ENCODE measurements around the gene SLC30A10. TPM values are rescaled to one million over a fixed set of nuclear protein-coding genes. Genes with fewer than 3 reads are reported as not detected.

SLC30A10 gene
- total RNA-seq, 2 donors from 2014 or later = 0.09 TPM; not detected in 1

DNA sequence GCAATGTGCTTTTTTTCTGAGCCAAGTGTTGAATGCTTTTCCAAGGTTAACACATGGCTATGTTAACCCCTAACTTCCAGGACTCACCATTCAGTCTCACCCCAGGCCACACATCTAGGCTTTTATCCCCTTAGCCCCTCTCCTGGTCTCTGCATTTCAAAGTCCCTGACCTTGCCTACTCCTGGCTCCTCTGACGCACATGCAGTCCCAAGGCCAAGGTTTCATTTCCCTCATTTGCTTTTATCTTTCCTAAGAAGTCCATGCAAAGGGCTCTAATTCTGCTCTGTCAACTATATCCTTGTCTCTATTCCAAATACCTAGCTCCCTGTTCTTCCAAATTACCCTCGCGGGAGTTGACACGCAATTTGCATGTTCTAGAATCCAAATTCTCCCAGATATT, 25.4 kb downstream of the SLC30A10 start:
- DNase-seq = no peak

DNA sequence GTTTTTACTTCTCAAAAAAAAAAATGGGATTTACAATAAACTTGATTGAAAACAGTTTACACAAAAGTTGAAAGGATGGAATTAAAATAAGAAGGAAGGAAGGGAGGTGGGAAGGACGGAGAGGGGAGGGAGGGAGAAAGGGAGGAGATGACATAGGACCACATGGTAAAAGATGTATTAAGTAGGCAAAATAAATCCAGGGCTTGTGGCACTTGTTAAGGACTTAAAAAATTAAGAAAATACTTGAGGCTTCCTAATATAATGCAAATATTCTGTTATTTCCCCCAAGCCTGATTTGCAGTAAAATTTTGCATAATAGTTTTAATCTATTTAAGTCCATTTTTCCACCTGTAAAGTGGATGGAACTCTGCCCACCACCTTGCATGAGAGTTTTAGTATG, 27.5 kb downstream of the SLC30A10 start:
- no peaks in the 10 kb centered on the region for H3K36me3 ChIP-seq (ENCODE audit: control insufficient read depth, insufficient read depth, low read length)
- no peak overlapping the region for H3K4me3 ChIP-seq (ENCODE audit: low read length)
- TF ChIP-seq, protein P1, sequence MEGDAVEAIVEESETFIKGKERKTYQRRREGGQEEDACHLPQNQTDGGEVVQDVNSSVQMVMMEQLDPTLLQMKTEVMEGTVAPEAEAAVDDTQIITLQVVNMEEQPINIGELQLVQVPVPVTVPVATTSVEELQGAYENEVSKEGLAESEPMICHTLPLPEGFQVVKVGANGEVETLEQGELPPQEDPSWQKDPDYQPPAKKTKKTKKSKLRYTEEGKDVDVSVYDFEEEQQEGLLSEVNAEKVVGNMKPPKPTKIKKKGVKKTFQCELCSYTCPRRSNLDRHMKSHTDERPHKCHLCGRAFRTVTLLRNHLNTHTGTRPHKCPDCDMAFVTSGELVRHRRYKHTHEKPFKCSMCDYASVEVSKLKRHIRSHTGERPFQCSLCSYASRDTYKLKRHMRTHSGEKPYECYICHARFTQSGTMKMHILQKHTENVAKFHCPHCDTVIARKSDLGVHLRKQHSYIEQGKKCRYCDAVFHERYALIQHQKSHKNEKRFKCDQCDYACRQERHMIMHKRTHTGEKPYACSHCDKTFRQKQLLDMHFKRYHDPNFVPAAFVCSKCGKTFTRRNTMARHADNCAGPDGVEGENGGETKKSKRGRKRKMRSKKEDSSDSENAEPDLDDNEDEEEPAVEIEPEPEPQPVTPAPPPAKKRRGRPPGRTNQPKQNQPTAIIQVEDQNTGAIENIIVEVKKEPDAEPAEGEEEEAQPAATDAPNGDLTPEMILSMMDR (conservative IDR thresholded peaks at IDR 0.05) = no peak
- no peaks in the 10 kb centered on the region for H3K9me3 ChIP-seq (ENCODE audit: control insufficient read depth, low read length)
- H3K27me3 Mint-ChIP-seq (ENCODE audit: insufficient read depth) = no peaks in the 10 kb centered on the region
- no peak overlapping the region for H3K9ac ChIP-seq (ENCODE audit: extremely low read depth, low read length, poor library complexity, severe bottlenecking)
- WGBS, 2 experiments (ENCODE audit: insufficient coverage in 1 of 2, insufficient read length in 1 of 2) = no CpG with 5 or more reads among the region's 1 CpG
- no peak overlapping the region for H3K27ac Mint-ChIP-seq
- H3K36me3 Mint-ChIP-seq (ENCODE audit: low read depth) = no peaks in the 10 kb centered on the region
- no peak overlapping the region for H3K27ac ChIP-seq (ENCODE audit: low read depth, low read length)
- H3K4me3 Mint-ChIP-seq = no peak overlapping the region
- peaks cover under 1% of the 10 kb centered on the region for H3K4me1 ChIP-seq (ENCODE audit: control insufficient read depth, insufficient read depth, low read length)
- H3K27me3 ChIP-seq (ENCODE audit: control insufficient read depth, insufficient read depth, low read length, poor library complexity, severe bottlenecking) = no peaks in the 10 kb centered on the region
- DNase-seq = no peak
- peaks cover 17% of the 10 kb centered on the region for H3K4me1 Mint-ChIP-seq
- H3K9me3 Mint-ChIP-seq = no peaks in the 10 kb centered on the region

More for the DNA sequence above, 25.4 kb downstream of the SLC30A10 start:
- H3K4me3 Mint-ChIP-seq = no peak overlapping the region
- H3K4me1 Mint-ChIP-seq = peaks cover 8% of the 10 kb centered on the region
- Histone ChIP-seq H3K4me1 (ENCODE audit: control insufficient read depth, insufficient read depth, low read length) (no peaks in the 10 kb centered on the region), H3K4me3 (ENCODE audit: low read length) (no peak overlapping the region), H3K27me3 (ENCODE audit: control insufficient read depth, insufficient read depth, low read length, poor library complexity, severe bottlenecking) (no peaks in the 10 kb centered on the region), H3K27ac (ENCODE audit: low read depth, low read length) (no peak overlapping the region), H3K36me3 (ENCODE audit: control insufficient read depth, insufficient read depth, low read length) (no peaks in the 10 kb centered on the region), H3K9me3 (ENCODE audit: control insufficient read depth, low read length) (no peaks in the 10 kb centered on the region), H3K9ac (ENCODE audit: extremely low read depth, low read length, poor library complexity, severe bottlenecking) (no peak overlapping the region)
- TF ChIP-seq, protein P1 (conservative IDR thresholded peaks at IDR 0.05) = no peak
- 96 to 100% methylated on average over 1 to 4 of the region's 4 CpGs for WGBS, 2 experiments (ENCODE audit: insufficient coverage in 1 of 2, insufficient read length in 1 of 2)
- H3K36me3 Mint-ChIP-seq (ENCODE audit: low read depth) = no peaks in the 10 kb centered on the region
- H3K27me3 Mint-ChIP-seq (ENCODE audit: insufficient read depth) = peaks cover 2% of the 10 kb centered on the region
- H3K9me3 Mint-ChIP-seq = no peaks in the 10 kb centered on the region
- no peak overlapping the region for H3K27ac Mint-ChIP-seq

DNA sequence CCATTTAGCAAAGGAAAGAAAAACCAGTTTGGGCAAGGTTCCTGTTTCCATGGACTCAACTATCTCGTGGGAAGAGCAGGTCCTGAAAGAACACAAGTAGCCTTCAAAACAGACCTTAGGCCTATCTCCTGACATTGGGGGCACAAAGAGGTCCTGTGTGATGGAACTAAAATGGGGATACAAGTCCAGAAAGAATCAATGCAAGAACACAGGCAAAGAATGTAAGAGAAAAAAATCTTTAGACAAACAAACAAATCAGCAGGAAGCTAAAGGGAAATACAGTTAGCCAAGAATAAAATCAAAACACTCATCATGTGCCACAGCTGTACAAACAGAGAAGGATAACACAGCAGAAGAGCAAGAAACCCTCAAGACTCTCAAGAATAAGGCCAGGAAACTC, 28.2 kb downstream of the SLC30A10 start:
- H3K27me3 Mint-ChIP-seq (ENCODE audit: insufficient read depth) = no peaks in the 10 kb centered on the region
- no peaks in the 10 kb centered on the region for H3K36me3 ChIP-seq (ENCODE audit: control insufficient read depth, insufficient read depth, low read length)
- H3K36me3 Mint-ChIP-seq (ENCODE audit: low read depth) = no peaks in the 10 kb centered on the region
- no peaks in the 10 kb centered on the region for H3K9me3 Mint-ChIP-seq
- no peaks in the 10 kb centered on the region for H3K9me3 ChIP-seq (ENCODE audit: control insufficient read depth, low read length)
- H3K27ac Mint-ChIP-seq = no peak overlapping the region
- H3K4me3 ChIP-seq (ENCODE audit: low read length) = no peak overlapping the region
- no peak for DNase-seq
- no peak overlapping the region for H3K4me3 Mint-ChIP-seq
- H3K9ac ChIP-seq (ENCODE audit: extremely low read depth, low read length, poor library complexity, severe bottlenecking) = no peak overlapping the region
- peaks cover 3% of the 10 kb centered on the region for H3K4me1 ChIP-seq (ENCODE audit: control insufficient read depth, insufficient read depth, low read length)
- H3K27ac ChIP-seq (ENCODE audit: low read depth, low read length) = no peak overlapping the region
- WGBS, 2 experiments (ENCODE audit: insufficient coverage in 1 of 2, insufficient read length in 1 of 2) = 71 to 100% methylated on average over 1 of the region's 1 CpG
- TF ChIP-seq, protein P1 (conservative IDR thresholded peaks at IDR 0.05) = no peak
- H3K27me3 ChIP-seq (ENCODE audit: control insufficient read depth, insufficient read depth, low read length, poor library complexity, severe bottlenecking) = no peaks in the 10 kb centered on the region
- H3K4me1 Mint-ChIP-seq = peaks cover 22% of the 10 kb centered on the region

Data from endodermal cell (in vitro differentiated cells).